Activated T-helper 1 cell treated with anti-CD3 and anti-CD28 coated beads, Interleukin-2, amount 50 U/mL, for 16 hours (primary cell): ENCODE results near the gene UBE2QL1.

ENCODE experiments used
- DNase-seq, 2 donors: peaks; one replicate each; pipeline ENCODE4 v3.0.0-alpha.2; 2020; ENCODE audit warnings: low read depth in 1 of 2, low spot score in 1 of 2

The UBE2QL1 gene

DNA sequence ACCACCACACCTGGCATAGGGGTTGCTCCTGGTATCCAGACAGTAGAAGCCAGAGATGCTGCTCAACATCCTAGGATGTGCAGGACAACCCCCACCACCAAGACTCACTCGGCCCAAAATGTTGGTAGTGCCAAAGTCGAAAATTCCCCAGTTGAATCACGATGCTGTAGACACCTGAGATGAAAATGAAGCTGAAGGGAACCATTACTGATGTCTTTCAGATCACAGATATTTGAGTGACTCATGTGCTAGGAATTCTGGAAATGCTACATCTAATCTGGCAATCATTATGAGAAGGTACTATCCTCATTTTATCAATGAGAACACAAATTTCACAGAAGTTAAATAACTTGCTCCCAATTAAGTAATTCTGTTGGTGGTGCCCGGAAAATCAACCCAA lies 21.0 kb upstream of the UBE2QL1 start:
- DNase-seq = no peak

DNA sequence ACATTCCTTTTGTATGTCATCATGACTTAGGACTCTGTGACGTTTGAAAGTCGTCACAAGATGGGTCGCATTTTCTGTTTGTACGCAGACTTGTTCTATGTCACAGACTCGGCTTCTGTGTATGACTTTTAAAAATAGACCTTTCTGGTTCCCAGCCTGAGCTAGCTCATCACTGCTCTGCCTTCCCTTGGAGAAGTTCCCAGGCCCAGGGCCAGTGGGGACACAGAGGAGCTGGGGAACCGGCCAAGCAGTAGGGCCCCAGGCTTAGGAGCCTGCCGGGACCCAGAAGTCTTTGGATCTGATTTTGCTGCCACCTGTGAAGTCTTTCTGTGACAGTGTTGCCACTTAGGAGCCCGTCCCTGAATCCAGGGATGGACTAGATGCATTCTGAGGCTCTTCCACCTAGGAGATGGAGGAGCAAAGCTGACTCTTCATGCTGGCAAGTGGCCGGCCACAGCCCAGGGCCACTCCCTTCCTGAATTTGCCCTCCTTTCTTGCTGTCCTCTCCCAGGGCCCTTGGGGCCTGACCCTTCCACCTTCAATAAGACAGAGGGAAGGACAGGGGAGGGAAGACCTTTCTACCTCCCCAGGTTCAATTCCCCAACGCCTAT lies 18.1 kb upstream of the UBE2QL1 start:
- no peak for DNase-seq

DNA sequence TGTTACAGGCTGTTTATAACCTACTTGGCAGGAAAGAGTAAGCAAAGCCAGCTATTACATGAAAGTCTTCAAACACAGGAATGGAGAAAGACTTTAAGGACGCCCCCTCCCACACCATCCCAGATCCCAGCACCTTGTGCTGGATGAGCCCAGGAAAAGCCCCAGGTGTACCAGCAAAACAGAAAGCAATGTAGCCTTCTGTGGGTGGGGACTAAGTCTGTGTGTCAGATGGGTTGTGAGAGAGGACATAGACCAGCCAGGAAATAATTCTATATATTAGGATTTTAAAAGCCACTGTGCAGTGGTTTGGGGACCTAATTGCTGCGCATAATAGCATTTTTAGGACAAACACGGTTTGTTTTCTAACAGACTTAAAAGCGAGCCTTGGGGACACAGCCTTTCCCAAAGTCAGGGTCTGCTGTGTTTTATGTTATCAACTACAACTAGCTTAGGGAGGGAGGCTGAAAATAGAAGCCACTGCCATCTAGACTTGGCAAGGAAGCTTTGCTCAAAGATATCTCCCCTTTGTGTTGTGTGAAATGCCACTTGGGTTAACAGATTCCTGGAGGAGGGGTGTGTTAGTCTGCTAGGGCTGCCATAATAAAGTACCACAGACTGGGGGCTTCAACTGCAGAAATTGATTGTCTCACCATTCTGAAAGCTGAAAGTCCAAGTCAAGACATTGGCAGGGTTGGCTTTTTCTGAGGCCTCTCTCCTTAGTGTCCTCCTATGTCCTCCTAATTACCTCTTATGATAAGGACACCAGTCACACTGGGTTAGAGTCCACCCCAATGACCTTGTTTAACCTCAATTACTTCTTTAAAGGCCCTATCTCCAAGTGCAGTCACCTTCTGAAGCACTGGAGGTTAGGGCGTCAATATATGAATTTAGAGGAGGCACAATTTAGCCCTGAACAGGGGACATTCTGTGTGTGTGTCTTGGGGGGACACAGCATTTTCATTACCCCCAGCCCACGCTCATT lies 17.2 kb upstream of the UBE2QL1 start:
- DNase-seq = no peak

DNA sequence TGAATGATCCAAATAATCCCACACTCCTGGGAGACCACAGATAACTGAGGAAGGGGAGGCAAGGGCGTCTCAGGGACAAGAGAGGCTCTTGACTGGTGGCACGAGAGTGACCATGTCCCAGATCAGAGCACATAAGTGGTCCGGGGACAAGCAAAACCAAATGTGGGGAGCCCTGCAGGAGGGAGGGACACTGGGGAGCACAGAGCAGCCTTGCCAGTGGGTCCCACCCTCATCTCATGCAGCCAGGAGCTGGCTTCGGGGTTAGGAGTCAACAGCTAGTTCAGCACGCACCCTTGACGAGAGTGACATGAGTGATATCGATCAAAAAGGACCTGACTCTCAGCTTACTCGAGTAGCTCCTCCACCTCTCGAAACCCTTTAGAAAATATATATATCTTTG lies 16.5 kb upstream of the UBE2QL1 start:
- DNase-seq = no peak

DNA sequence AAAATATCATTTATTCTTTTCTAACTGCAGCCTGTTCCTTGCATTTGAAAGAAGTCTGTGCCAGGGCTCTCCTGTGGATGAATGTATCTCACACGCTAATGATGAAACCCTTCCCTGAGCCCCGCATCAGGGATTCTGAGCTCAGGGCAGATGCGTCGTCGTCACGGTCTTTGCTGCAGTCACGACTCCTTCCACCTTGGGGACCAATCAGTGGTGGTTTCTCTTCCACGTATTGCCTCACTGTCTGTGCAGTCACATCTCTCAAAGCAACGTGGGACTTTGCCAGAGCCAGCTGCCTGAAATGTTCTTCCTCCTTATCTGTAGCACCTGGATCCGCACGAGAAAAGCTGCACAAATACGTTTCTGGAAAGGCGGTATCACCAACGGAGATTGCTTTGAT lies 13.9 kb upstream of the UBE2QL1 start:
- no peak for DNase-seq

DNA sequence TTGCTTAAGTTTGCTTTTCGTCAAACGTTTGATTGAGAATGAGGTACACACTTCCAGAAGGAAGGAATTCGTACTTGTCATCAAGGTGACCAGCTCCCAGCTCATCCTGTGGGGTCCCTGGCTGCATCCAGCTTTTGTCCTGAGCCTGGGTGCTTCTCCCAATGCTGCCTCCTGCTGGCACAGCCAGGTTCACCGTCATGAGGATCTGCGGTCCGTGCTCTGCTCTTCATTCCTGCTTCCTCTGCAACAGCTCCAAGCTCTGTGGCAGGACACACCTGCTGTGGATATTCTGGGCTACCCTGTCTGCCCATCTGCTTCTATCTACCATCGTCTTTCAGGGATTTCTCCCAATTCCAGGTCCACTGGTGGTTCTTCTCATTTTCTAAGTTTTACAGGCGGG lies 13.3 kb upstream of the UBE2QL1 start:
- DNase-seq = no peak

DNA sequence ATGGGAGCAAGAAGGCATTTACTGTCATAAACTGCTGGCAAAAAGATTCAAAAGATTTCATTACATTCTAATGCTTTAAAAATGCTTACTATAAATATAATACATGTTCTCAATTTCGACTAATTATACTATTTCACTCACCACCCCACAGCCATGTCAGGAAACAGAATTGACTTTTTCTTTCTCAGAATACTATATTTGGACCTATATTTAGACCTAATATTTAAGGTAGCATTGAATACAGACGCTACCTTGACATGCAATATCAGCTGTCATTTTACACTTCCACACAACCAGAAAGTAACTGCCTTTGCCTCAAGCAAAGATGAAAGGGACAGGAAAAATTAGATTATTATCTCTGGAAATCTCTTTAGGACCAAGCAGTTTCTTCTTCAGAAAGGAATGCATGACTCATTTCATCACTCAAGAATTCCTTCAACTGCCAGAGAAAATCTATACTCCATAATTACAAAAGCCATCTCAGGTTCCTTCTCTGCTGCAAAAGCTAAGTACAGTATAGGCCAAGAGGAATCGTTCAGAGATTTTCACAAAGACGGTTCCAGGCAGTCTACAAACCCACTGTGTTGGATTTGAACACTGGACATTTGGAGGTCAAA lies 11.8 kb upstream of the UBE2QL1 start:
- DNase-seq = no peak

DNA sequence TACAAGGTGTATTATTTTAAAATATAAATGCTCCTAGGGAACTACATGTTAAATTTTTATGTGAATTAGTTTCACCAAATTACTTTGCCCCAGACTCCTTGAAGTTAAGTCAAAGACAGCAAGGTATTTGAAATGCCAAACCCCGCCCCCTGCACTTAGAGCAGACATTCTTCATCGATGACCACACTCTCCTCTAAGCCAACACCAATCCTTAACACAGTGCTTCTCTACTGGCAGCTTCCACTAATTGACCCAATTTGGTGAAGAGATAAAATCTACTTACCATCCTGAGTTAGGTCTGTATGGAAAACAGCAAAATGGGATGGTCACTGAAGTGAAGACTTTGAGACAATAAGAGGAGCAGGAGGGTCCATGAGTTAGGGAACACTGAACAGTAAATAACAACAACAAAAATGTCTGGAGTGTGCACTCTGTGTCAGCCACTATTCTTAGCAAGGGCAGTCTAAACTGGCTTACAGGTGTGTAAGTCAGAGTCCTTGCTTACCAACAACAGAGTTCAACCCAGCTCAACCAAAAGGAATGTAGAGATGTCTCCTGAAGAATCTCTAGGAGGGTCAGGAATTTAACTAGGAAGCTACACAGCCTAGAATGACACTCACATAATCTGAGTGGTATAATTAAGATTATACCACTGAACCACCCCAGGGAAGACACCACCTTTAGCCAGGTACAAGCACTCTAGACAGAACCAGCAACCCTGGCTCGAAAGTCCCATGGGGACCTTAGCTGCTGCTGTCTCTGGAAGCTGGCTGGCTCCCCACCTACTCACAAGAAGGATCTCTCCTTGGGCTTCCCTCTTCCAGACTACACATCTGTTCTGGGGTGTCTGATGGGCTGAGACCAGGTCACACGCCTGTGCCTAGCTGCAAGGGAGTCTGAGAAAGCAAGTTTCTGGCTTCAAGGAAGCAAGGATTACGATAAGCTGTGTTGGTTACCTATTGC lies 8.8 kb upstream of the UBE2QL1 start:
- no peak for DNase-seq

DNA sequence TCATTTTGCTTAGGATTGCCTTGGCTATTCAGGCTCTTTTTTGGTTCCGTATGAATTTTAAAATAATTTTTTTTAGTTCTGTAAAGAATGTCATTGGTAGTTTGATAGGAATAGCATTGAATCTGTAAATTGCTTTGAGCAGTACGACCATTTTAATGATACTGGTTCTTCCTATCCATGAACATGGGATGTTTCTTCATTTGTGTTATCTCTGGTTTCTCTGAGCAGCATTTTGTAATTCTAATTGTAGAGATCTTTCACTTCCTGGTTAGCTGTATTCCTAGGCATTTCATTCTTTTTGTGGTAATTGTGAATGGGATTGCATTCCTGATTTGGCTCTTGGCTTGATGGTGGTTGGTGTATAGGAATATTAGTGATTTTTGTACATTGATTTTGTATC lies 6.3 kb upstream of the UBE2QL1 start:
- DNase-seq = no peak

DNA sequence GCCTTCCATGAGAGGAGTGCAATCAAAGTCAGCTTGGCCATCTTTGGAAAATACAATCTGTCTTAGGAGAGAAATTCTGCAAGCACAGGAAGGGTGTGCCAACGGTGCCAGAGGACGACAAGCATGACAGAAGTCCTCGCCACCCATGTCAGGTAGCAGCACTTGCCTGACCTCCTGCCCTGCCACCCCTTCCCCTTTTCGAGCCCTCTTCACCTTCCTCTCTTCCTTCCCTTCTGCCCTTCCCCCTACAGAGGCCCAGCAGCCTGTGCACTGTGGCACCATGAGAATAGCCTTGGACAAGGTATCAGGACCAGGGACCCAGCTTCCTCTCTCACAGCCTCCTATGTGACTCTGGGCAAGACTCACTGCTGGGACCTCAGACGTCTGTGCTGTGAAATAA lies 5.3 kb upstream of the UBE2QL1 start:
- DNase-seq = no peak

DNA sequence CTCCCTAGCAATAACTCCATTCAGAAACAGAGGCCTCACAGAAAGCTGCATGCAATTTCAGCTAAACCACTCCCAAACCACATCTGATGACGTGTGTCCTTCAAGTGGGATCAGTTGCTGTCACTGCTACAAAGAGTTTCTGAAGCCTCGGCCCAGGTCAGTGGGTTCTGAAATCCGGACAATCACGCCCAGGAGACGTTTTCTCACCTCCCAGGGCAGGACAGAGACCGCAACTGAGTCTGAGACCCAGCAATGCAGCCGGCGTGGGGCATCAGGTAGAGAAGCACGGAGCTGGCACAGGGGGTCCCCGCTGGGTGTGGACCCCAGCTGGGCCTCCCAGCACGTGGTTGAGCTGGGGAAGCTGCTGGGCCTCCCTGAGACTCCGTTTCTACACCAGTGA lies 2.6 kb upstream of the UBE2QL1 start:
- DNase-seq = no peak

DNA sequence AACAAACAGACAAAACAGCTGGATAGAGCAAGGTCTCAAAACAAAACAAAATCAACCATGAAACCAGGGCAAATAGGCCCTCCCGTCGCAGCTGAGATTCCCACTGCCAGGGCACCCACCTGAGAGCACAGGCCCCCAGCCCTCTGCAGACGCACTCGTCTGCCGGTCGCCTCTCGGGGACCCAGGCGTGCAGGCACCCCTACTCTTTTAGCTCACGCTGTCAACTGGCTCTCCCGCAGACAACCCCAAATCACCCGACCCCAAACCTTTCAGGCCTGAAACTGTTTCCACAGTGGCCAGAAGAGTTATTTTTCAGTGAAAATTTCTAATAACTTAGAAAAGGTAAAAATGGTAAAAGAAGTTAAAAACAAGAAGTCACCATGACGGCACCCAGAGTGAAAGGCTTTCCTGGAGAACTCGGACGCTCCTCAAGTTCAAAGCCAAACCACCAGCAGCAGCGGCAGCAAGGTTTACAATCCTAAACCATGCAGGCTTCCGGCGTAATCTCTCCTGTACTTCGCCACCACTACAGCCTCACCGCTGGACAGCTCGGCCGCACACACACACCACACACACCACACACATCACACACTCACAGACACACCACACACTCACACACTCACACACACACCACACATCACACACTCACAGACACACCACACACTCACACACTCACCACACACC lies 1.9 kb upstream of the UBE2QL1 start:
- no peak for DNase-seq

DNA sequence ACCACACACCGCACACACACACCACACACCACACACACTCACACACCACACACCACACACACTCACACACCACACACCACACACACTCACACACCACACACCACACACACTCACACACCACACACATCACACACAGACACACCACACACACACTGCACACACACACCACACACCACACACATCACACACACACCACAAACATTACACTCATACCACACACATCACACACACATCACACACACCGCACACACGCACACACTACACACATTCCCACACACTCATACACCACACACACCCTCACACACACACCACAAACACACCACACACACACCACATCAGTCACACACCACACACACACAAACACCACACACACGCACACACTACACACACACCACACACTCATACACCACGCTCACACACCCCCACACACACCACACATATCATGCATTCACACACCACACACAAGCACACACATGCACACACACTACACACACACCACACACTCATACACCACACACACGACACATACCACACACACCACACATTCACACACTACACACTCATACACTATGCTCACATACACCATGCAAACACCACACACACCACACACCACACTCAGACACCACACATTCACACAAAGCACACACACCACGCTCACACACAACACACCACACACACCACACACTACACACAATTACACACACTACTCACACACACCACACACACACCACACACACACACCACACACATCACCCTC lies 1.1 kb upstream of the UBE2QL1 start:
- DNase-seq = no peak

DNA sequence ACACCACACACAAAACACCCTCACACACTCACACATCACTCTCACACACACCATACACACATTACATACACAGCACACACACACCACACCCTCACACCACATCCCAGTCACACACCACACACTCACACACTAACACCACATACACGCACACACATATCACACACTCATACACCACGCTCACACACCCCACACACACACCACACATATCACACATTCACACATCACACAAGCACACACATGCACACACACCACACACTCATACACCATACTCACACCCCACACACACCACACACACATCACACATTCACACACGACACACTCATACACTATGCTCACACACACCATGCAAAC lies 543 bp upstream of the UBE2QL1 start:
- no peak for DNase-seq

DNA sequence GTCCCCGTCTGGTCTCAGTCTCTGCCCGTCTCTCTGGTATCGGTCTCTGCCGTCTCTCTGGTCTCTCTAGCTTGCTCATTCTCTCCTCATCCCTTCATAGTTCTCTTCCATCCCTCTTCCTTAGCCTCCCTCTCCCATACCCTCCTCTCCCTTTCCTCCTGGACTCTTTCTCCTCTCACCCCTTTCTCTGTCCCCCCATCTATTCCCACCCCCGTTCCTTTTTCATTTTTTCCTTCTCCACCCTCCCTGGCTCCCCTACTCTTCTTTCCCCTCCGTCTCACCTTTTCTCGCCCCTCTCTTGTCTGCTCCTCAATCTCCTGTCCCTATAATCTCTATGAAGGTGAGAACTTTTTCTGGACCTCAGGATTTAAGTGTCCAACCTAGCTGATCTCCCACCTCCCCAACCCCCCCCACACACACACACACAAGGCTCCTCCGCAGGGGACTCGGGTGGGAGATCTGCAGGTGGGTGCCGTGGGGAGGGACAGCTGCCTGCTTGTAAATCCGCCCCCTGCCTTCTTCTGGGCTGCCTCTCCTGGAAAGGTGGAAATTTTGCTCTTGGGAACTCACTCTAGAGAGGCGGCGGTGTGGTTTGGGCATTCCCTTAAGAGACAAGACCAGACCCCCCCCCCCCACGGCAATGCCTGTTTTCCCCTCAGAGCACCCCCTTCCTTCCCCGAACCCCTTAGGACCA lies 953 bp downstream of the UBE2QL1 start:
- no peak for DNase-seq

DNA sequence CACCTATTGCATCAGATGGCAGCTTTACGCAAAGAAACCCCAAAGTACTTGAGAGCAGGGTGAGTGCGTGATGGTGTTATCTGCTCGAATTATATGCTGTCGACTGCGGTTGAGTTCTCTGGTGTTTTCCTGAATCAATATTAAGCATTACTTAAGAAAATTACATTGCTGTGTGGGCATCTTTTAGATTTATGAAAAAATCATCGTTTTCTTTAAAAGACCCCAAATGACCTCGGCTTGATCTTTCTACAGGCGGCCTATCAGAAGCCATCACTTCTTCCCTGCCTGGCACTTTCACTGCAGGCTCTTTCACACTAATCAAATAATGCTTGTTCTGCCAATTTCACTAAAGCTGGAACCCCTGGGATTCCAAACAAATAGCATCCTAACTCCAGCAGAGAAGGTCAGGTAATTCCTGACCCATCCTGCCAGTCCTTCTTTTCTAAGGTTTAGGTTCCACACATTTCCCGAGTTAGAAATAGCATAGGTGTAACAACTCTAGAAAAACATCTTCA lies 1.7 kb downstream of the UBE2QL1 start:
- no peak for DNase-seq

DNA sequence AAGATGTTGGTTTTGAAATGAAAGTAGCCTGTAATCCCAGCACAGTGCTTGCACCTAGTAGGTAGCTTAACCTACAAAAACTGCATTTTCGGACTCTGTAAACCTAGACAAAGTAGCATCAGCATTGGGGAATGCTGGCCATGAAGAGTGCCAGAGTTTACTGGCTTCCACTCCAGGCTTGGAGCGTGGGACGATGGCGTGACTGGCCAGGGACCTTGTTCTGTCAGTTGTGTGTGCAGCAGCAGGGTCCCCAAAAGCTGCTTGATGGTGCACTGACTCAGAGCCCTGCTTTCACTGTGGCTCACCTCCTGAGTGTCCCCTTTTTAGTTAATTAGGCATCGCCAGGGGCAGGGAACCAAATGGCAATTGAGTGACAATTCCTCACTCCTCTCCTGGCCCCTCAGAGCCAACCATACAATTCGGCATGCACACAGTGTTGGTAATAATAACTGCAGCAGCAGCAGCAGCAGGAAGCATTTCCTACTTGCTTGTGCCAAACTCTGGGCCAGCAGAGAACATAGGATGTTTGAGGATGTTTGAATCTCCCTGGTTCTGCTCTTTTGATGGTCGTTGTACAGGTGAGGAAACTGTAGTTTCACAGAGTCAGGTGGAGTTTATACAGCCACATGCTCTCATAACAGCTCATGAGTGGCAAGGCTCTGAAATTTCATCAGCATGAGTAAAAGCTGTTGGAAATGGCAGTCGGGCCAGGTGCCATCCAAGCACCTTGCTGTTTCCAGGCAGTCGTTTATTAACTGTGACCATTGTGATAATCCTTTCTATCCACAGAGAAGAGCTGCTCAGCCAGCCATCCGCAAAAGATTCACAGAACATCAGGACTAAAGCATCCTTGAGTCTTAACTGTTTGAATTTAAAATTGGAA lies 4.2 kb downstream of the UBE2QL1 start:
- DNase-seq = no peak

DNA sequence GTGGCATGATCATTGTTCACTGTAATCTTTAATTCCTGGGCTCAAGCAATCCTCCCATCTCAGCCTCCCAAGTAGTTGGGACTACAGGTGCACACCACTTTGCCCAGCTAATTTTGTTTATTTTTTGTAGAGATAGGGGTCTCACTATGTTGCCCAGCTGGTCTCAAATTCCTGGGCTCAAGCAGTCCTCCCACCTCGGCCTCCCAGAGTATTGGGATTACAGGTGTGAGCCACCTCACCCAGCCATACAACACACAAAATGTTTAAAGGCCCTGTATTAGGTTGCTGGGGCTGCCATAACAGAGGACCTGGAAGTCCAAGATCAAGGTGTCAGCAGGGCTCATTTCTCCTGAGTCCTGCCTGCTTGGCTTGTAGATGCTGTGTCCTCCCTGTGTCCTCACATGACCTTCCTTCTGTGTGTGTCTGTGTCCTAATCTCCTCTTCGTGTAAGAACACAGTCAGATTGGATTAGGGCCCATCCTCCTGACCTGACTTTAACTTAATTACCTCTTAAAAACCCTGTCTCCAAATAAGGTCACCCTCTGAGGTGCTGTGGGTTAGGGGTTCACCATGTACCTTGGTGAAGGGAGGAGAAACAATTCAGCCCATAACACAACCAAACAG lies 5.4 kb downstream of the UBE2QL1 start:
- DNase-seq = no peak
